Karpas-422 (cell line): Measurements from ENCODE around the gene VN1R2. TPM values are rescaled to one million over a fixed set of nuclear protein-coding genes. Genes with fewer than 3 reads are reported as not detected.
"Not testable (repeated sequence)": the region's sequence is repeated elsewhere in the genome, so short reads cannot be mapped to it uniquely, and the experiment has no call there.

Source experiments
- DNase-seq: peaks from one replicate; pipeline ENCODE4 v3.0.0-alpha.2; 2015
- H2AFZ ChIP-seq: fragments of 200-600 bp; sonication (generic); 2 replicates; pipeline ENCODE4 v1.6.1; 2014; ENCODE audit warnings: antibody characterized with exemption, low read length, mixed read lengths
- H3K27ac ChIP-seq: fragments of 200-600 bp; sonication (generic); 2 replicates; pipeline ENCODE4 v1.5.1; 2014; ENCODE audit warnings: mild to moderate bottlenecking, low read length, moderate library complexity
- H3K27me3 ChIP-seq: fragments of 200-600 bp; sonication (generic); 2 replicates; pipeline ENCODE4 v1.6.1; 2014; ENCODE audit warnings: low read length, mixed read lengths
- H3K36me3 ChIP-seq: fragments of 200-600 bp; sonication (generic); 2 replicates; pipeline ENCODE4 v1.6.1; 2014; ENCODE audit warnings: low read length, mixed read lengths; ENCODE audit not compliant: insufficient read depth
- H3K4me1 ChIP-seq: fragments of 200-600 bp; sonication (generic); 2 replicates; pipeline ENCODE4 v1.6.1; 2014; ENCODE audit warnings: mild to moderate bottlenecking, low read length, mixed read lengths
- H3K4me2 ChIP-seq: fragments of 200-600 bp; sonication (generic); 2 replicates; pipeline ENCODE4 v1.6.1; 2014; ENCODE audit warnings: low read length, low read depth, mild to moderate bottlenecking; ENCODE audit not compliant: poor library complexity, severe bottlenecking
- H3K4me3 ChIP-seq: fragments of 200-600 bp; sonication (generic); 2 replicates; pipeline ENCODE4 v1.5.1; 2014; ENCODE audit warnings: mild to moderate bottlenecking, antibody characterized with exemption, low read length, mixed read lengths
- H3K79me2 ChIP-seq: fragments of 200-600 bp; sonication (generic); 2 replicates; pipeline ENCODE4 v1.6.1; 2014; ENCODE audit warnings: mild to moderate bottlenecking, low read length, mixed read lengths
- H3K9ac ChIP-seq: fragments of 200-600 bp; sonication (generic); 2 replicates; pipeline ENCODE4 v1.6.0; 2014; ENCODE audit warnings: low read length
- H3K9me2 ChIP-seq: fragments of 200-600 bp; sonication (generic), shearing (Covaris generic); replicated peaks from 2 replicates; pipeline ENCODE4 v1.6.0; 2014; ENCODE audit warnings: mild to moderate bottlenecking, low read length, moderate library complexity; ENCODE audit not compliant: insufficient read depth
- H3K9me3 ChIP-seq: fragments of 300-700, 200-600 bp; sonication (generic); 2 replicates; pipeline ENCODE4 v1.6.1; 2014; ENCODE audit warnings: low read length, mixed read lengths
- H4K20me1 ChIP-seq: fragments of 200-600 bp; sonication (generic); 2 replicates; pipeline ENCODE4 v1.6.1; 2014; ENCODE audit warnings: mild to moderate bottlenecking, antibody characterized with exemption, low read length, low read depth; ENCODE audit not compliant: insufficient read depth
- total RNA-seq: library from RNA; depleted of rRNA; stranded (reverse); fragments of >200 nt; shearing (Covaris generic); gene quantifications from 2 replicates; pipeline ENCODE4 v1.2.3, GENCODE V29; 2014; ENCODE audit warnings: low replicate concordance; rRNA removed

VN1R2 gene
- total RNA-seq, 1 experiment from 2014 or later = not detected

DNA sequence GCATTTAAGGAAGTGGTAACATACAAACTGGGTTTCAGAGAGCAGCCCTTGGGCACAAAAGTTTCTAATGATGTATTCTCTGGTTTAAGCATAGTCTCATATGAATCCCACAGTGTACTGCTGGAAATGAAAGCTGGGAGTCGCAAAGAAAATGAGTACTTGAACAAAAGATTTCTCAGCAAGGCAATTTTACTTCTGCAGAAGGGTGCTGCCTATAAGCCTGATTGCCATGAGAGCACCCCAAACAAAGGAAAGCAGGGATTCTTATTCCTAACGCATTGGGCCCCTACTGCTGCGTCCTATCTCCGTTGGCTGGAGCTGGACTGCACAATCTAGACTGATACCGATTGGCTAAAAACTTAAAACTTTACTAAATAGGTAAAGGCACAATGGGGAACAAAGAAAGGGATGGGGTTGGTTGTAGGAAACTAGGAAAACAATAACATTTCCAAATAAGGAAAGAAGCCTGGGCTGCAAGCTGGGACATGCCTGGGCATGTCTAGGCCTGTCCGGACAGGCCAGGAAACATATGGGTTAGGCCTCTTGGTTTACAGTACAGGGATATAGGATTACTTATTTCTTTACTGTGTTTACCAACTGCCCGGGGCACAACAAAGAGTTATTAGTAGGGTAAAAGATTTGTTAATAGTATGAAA, 36.8 kb downstream of the VN1R2 start:
- peaks cover 25% of the 10 kb centered on the region for H3K9me3 ChIP-seq
- H3K27me3 ChIP-seq = no peaks in the 10 kb centered on the region
- no peaks in the 10 kb centered on the region for H4K20me1 ChIP-seq
- H3K36me3 ChIP-seq = 0 out of 2 replicates have a peak, but pooled peaks cover 4% of the 10 kb centered on the region
- no peak overlapping the region for H3K9ac ChIP-seq
- DNase-seq = no peak
- H3K4me1 ChIP-seq = no peaks in the 10 kb centered on the region
- H3K9me2 ChIP-seq = no peaks in the 10 kb centered on the region
- H3K27ac ChIP-seq = no peak overlapping the region
- no peak overlapping the region for H2AFZ ChIP-seq
- no peak overlapping the region for H3K4me3 ChIP-seq
- H3K79me2 ChIP-seq = no peaks in the 10 kb centered on the region
- H3K4me2 ChIP-seq = no peak overlapping the region

DNA sequence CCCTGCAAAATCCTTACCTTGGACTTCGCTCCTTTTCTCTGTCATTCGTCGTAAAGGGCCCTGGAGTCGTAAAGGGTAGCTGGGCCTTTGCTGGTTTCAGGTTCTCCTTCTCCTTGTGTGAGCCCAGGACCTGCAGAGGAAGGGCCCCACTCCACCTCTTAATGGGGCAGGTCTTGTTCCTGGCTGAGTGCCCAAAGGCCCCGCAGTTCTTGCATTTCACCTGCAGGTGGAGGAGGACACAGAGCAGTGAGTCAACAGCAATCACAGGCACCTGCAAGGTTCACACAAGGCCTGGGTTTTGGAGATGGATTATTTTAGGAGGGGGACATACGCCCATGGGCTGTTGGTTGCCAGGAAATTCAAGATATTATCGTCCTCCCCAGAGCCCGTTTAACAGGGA, 43.2 kb downstream of the VN1R2 start:
- H3K27me3 ChIP-seq, H3K27ac ChIP-seq, H3K79me2 ChIP-seq, H4K20me1 ChIP-seq, H3K9me3 ChIP-seq, H3K4me3 ChIP-seq, H2AFZ ChIP-seq, H3K4me1 ChIP-seq, H3K9me2 ChIP-seq, H3K36me3 ChIP-seq, H3K9ac ChIP-seq, H3K4me2 ChIP-seq: not testable (repeated sequence)
- peak; percentile 69 for DNase-seq

DNA sequence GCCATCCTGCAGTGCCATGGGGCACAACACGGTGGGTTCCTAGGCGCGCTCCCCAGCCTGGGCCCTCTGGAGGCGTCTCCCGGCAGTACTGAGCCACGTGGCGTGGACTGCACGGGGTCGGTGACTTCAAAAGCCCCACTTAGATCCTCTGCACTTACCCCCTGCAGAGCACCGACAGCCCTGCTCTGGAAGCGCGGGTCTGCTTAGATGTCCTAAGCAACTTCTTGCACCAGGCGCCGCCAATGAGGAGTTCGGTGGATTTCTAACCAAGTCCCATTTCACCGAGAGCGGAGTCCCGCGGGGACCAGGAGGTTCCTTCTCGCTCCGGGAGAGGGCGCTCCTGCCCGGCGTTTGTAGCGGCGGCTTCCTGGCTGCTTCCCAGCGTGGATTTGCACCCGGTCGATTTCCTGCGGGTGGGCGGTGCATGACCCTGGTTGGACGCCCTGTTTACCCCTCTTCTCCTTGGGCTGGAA, 50.3 kb downstream of the VN1R2 start:
- no peaks in the 10 kb centered on the region for H3K9me3 ChIP-seq
- no peaks in the 10 kb centered on the region for H4K20me1 ChIP-seq
- no peaks in the 10 kb centered on the region for H3K27me3 ChIP-seq
- no peak overlapping the region for H3K4me2 ChIP-seq
- H2AFZ ChIP-seq = no peak overlapping the region
- H3K27ac ChIP-seq = no peak overlapping the region
- H3K4me1 ChIP-seq = no peaks in the 10 kb centered on the region
- no peak overlapping the region for H3K9ac ChIP-seq
- no peak for DNase-seq
- no peaks in the 10 kb centered on the region for H3K9me2 ChIP-seq
- no peak overlapping the region for H3K4me3 ChIP-seq
- no peaks in the 10 kb centered on the region for H3K79me2 ChIP-seq
- no peaks in the 10 kb centered on the region for H3K36me3 ChIP-seq

Other genes with a start within 250 kb of the VN1R2 start
- 0.52 and 2.7 TPM in 2 replicates for gene ERVV-1, start 244.4 kb upstream of the VN1R2 start, total RNA-seq
- 0.29 TPM in 1 of 2 replicates, not detected in the other for gene ERVV-2, start 213.6 kb upstream of the VN1R2 start, total RNA-seq
- 97.3 and 122 TPM in 2 replicates for gene ZNF160, start 154.9 kb upstream of the VN1R2 start, total RNA-seq
- gene ZNF415, start 125.4 kb upstream of the VN1R2 start, total RNA-seq = 9.1 and 11.1 TPM in 2 replicates
- 11.3 and 17.6 TPM in 2 replicates for gene ZNF347, start 99.2 kb upstream of the VN1R2 start, total RNA-seq
- gene ZNF665, start 64.9 kb upstream of the VN1R2 start, total RNA-seq = 9.3 and 52.1 TPM in 2 replicates
- gene ZNF677, start 3.4 kb upstream of the VN1R2 start, total RNA-seq = not detected in 2 replicates
- gene VN1R4, start 9.4 kb downstream of the VN1R2 start, total RNA-seq = not detected in 2 replicates
- 8.9 and 18.7 TPM in 2 replicates for gene ZNF845, start 75.5 kb downstream of the VN1R2 start, total RNA-seq
- 24.8 and 47.1 TPM in 2 replicates for gene ZNF525, start 107.4 kb downstream of the VN1R2 start, total RNA-seq
- 21.4 and 26.9 TPM in 2 replicates for gene ZNF765, start 136.9 kb downstream of the VN1R2 start, total RNA-seq
- 21.8 and 29.6 TPM in 2 replicates for gene ZNF761, start 173.7 kb downstream of the VN1R2 start, total RNA-seq
- gene ZNF813, start 209.4 kb downstream of the VN1R2 start, total RNA-seq = 4.5 and 6.1 TPM in 2 replicates